ENCODE data around the gene SNIP1. TPM values are rescaled to one million over a fixed set of nuclear protein-coding genes. Genes with fewer than 3 reads are reported as not detected.

The SNIP1 gene
- total and polyA plus RNA-seq, 10 of the 15 experiments (the other 5 are each of a cell fraction or from before 2014, with no cell fraction given) = 2.7 to 22.4 (median 10.1) TPM

DNA sequence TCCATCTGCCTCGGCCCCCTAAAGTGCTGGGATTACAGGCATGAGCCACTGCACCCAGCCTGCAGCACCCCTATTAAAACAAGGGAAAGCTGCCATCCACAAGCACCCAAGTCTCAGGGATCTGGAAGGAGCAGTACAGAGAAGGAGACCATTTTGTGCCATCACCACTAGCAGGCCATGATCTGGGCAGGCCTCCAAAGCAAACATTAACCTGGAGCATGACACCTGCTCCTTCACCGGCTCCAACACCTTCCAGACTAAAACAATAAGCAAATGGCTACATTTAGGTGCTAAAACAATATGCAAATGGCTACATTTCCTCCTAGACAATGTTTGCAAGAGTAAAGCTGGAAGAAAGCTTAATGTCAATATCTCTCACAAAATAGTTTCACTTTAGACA is 56.3 kb downstream of the SNIP1 start:
- in situ Hi-C loops (cut with MboI) (no loop called here), intact Hi-C loops (cut with micrococcal nuclease; ENCODE audit: unreplicated experiment) (no loop called here)
- H4K20me1 ChIP-seq (ENCODE audit: control insufficient read depth, insufficient read depth) = no peaks in the 10 kb centered on the region
- FAIRE-seq = no peak
- H3K79me2 ChIP-seq (ENCODE audit: control insufficient read depth, insufficient read depth, low read length) = no peaks in the 10 kb centered on the region
- H3K27ac ChIP-seq (ENCODE audit: control insufficient read depth, insufficient read depth) = no peak overlapping the region
- 100% methylated on average over 2 of the region's 2 CpGs for WGBS (ENCODE audit: insufficient coverage, insufficient replicate concordance, low lambda C conversion rate, missing lambda C conversion rate)
- H3K36me3 ChIP-seq (ENCODE audit: control insufficient read depth in 2 of 2, insufficient read depth in 2 of 2, low read length in 1 of 2) = peaks cover 8 to 13% of the 10 kb centered on the region in 2 experiments; a peak in 3 of 4 replicates
- ChIA-PET RAD21 (ENCODE audit: unreplicated experiment) (interaction anchor here (0.7 kb wide), 1 partner anchor 12 kb away, joined by 3 read pairs; no protein-coding TSS in a partner anchor), CTCF (interaction anchor here (1.0 to 5.6 kb wide), 3 partner anchors 8 to 12 kb away, joined by 3 to 73 read pairs (median 4); no protein-coding TSS in a partner anchor), POLR2A (no interaction called here), SMC1A (ENCODE audit: uncharacterized antibody, unreplicated experiment) (interaction anchor here (1.3 to 3.5 kb wide), 2 partner anchors 8 to 11 kb away, joined by 3 to 23 read pairs; no protein-coding TSS in a partner anchor)
- no peaks in the 10 kb centered on the region for H3K9me3 ChIP-seq (replicated peaks; ENCODE audit: control insufficient read depth, insufficient read depth, low read length)
- BruUV-seq (replicated peaks) = no TSS peak
- no peak overlapping the region for H3K4me3 ChIP-seq
- no peak for ATAC-seq
- no peaks in the 10 kb centered on the region for H3K4me1 ChIP-seq (ENCODE audit: control insufficient read depth, insufficient read depth, low read length)
- no peaks in the 10 kb centered on the region for H3K27me3 ChIP-seq (replicated peaks in 1 of 2; ENCODE audit: control insufficient read depth in 2 of 2, insufficient read depth in 2 of 2, low read length in 1 of 2)
- no peak overlapping the region for H3K4me2 ChIP-seq (ENCODE audit: control insufficient read depth, insufficient read depth)
- H2AFZ ChIP-seq (ENCODE audit: control insufficient read depth, low read depth, low read length) = no peak overlapping the region
- H3K9ac ChIP-seq (ENCODE audit: control insufficient read depth, insufficient read depth, low read length) = no peak overlapping the region
- no peak for DNase-seq (ENCODE audit: low read depth, low spot score)
- TF ChIP-seq, protein P1, sequence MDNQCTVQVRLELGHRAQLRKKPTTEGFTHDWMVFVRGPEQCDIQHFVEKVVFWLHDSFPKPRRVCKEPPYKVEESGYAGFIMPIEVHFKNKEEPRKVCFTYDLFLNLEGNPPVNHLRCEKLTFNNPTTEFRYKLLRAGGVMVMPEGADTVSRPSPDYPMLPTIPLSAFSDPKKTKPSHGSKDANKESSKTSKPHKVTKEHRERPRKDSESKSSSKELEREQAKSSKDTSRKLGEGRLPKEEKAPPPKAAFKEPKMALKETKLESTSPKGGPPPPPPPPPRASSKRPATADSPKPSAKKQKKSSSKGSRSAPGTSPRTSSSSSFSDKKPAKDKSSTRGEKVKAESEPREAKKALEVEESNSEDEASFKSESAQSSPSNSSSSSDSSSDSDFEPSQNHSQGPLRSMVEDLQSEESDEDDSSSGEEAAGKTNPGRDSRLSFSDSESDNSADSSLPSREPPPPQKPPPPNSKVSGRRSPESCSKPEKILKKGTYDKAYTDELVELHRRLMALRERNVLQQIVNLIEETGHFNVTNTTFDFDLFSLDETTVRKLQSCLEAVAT (IDR thresholded peaks at IDR 0.05) = no peak

- ChIA-PET POLR2A (interaction anchor here (0.8 to 1.2 kb wide), 2 partner anchors 44 to 68 kb away, joined by 3 read pairs; no protein-coding TSS in a partner anchor), RAD21 (ENCODE audit: unreplicated experiment) (interaction anchor here (0.7 to 1.0 kb wide), 3 partner anchors 8 to 713 kb away, joined by 3 to 4 read pairs (median 3); no protein-coding TSS in a partner anchor), CTCF (interaction anchor here (1.0 to 5.6 kb wide), 4 partner anchors 9 to 41 kb away, joined by 3 to 73 read pairs (median 4); no protein-coding TSS in a partner anchor), SMC1A (ENCODE audit: uncharacterized antibody, unreplicated experiment) (interaction anchor here (0.6 to 3.5 kb wide), 6 partner anchors 9 to 108 kb away, joined by 3 to 23 read pairs (median 3); no protein-coding TSS in a partner anchor)
- DNase-seq (ENCODE audit: low read depth, low spot score) (no peak), FAIRE-seq (no peak), ATAC-seq (no peak)
- Histone ChIP-seq H3K4me2 (ENCODE audit: control insufficient read depth, insufficient read depth) (no peak overlapping the region), H3K36me3 (ENCODE audit: control insufficient read depth in 2 of 2, insufficient read depth in 2 of 2, low read length in 1 of 2) (peaks cover 5 to 11% of the 10 kb centered on the region in 2 experiments; a peak in 3 of 4 replicates), H3K27me3 (replicated peaks in 1 of 2; ENCODE audit: control insufficient read depth in 2 of 2, insufficient read depth in 2 of 2, low read length in 1 of 2) (no peaks in the 10 kb centered on the region), H3K9ac (ENCODE audit: control insufficient read depth, insufficient read depth, low read length) (no peak overlapping the region), H2AFZ (ENCODE audit: control insufficient read depth, low read depth, low read length) (no peak overlapping the region), H3K4me1 (ENCODE audit: control insufficient read depth, insufficient read depth, low read length) (no peaks in the 10 kb centered on the region), H4K20me1 (ENCODE audit: control insufficient read depth, insufficient read depth) (no peaks in the 10 kb centered on the region), H3K4me3 (no peak overlapping the region), H3K9me3 (replicated peaks; ENCODE audit: control insufficient read depth, insufficient read depth, low read length) (no peaks in the 10 kb centered on the region), H3K79me2 (ENCODE audit: control insufficient read depth, insufficient read depth, low read length) (no peaks in the 10 kb centered on the region), H3K27ac (ENCODE audit: control insufficient read depth, insufficient read depth) (no peak overlapping the region)
- WGBS (ENCODE audit: insufficient coverage, insufficient replicate concordance, low lambda C conversion rate, missing lambda C conversion rate) = 96% methylated on average over 1 of the region's 1 CpG
- intact Hi-C loops (cut with micrococcal nuclease; ENCODE audit: unreplicated experiment) (no loop called here), in situ Hi-C loops (cut with MboI) (no loop called here)
- BruUV-seq (replicated peaks) = TSS peak; percentile 21
- no peak for TF ChIP-seq CEBPB (IDR thresholded peaks at IDR 0.05; ENCODE audit: borderline replicate concordance in 1 of 2, low read depth in 2 of 2, low read length in 2 of 2)
- TF ChIP-seq TCF3 (IDR thresholded peaks at IDR 0.05; ENCODE audit: borderline replicate concordance, insufficient read depth, low read depth, low read length) = no peak
- no peak for TF ChIP-seq SRF (IDR thresholded peaks at IDR 0.05; ENCODE audit: low read depth in 2 of 2, low read length in 2 of 2)
- TF ChIP-seq SP1 (IDR thresholded peaks at IDR 0.05; ENCODE audit: low read depth, low read length) = no peak
- TF ChIP-seq, protein P2, sequence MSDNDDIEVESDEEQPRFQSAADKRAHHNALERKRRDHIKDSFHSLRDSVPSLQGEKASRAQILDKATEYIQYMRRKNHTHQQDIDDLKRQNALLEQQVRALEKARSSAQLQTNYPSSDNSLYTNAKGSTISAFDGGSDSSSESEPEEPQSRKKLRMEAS (IDR thresholded peaks at IDR 0.05; ENCODE audit: low read depth, low read length) = no peak
- TF ChIP-seq, protein P3, sequence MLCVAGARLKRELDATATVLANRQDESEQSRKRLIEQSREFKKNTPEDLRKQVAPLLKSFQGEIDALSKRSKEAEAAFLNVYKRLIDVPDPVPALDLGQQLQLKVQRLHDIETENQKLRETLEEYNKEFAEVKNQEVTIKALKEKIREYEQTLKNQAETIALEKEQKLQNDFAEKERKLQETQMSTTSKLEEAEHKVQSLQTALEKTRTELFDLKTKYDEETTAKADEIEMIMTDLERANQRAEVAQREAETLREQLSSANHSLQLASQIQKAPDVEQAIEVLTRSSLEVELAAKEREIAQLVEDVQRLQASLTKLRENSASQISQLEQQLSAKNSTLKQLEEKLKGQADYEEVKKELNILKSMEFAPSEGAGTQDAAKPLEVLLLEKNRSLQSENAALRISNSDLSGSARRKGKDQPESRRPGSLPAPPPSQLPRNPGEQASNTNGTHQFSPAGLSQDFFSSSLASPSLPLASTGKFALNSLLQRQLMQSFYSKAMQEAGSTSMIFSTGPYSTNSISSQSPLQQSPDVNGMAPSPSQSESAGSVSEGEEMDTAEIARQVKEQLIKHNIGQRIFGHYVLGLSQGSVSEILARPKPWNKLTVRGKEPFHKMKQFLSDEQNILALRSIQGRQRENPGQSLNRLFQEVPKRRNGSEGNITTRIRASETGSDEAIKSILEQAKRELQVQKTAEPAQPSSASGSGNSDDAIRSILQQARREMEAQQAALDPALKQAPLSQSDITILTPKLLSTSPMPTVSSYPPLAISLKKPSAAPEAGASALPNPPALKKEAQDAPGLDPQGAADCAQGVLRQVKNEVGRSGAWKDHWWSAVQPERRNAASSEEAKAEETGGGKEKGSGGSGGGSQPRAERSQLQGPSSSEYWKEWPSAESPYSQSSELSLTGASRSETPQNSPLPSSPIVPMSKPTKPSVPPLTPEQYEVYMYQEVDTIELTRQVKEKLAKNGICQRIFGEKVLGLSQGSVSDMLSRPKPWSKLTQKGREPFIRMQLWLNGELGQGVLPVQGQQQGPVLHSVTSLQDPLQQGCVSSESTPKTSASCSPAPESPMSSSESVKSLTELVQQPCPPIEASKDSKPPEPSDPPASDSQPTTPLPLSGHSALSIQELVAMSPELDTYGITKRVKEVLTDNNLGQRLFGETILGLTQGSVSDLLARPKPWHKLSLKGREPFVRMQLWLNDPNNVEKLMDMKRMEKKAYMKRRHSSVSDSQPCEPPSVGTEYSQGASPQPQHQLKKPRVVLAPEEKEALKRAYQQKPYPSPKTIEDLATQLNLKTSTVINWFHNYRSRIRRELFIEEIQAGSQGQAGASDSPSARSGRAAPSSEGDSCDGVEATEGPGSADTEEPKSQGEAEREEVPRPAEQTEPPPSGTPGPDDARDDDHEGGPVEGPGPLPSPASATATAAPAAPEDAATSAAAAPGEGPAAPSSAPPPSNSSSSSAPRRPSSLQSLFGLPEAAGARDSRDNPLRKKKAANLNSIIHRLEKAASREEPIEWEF (IDR thresholded peaks at IDR 0.05; ENCODE audit: insufficient replicate concordance, low read depth, low read length) = no peak
- TF ChIP-seq EED (IDR thresholded peaks at IDR 0.05; ENCODE audit: low read depth) = no peak
- no peak for TF ChIP-seq JUND (IDR thresholded peaks at IDR 0.05; ENCODE audit: low read depth, low read length)
These were observed 58.2 kb downstream of the SNIP1 start for GRCh38 chr1:37495875-37496274.
